Neural progenitor cell (in vitro differentiated cells): ENCODE measurements around the gene HS3ST5. TPM values are rescaled to one million over a fixed set of nuclear protein-coding genes. Genes with fewer than 3 reads are reported as not detected.

Source experiments
- DNase-seq: peaks from one replicate; pipeline ENCODE4 v3.0.0-alpha.2; 2016; ENCODE audit warnings: low spot score
- H2AFZ ChIP-seq: fragments of 200-600 bp; sonication (generic); replicated peaks from 2 replicates; pipeline ENCODE4 v1.6.1; 2016; ENCODE audit warnings: antibody characterized with exemption
- H3F3A ChIP-seq: fragments of 200-600 bp; sonication (generic); 2 replicates; pipeline ENCODE4 v1.6.1; 2016; ENCODE audit warnings: antibody characterized with exemption, low read depth
- H3K27ac ChIP-seq: fragments of 200-600 bp; sonication (generic); 2 replicates; pipeline ENCODE4 v1.5.1; 2016; ENCODE audit warnings: mild to moderate bottlenecking
- H3K27me3 ChIP-seq: fragments of 200-600 bp; sonication (generic); 2 replicates; pipeline ENCODE4 v1.6.1; 2016; ENCODE audit warnings: mild to moderate bottlenecking, moderate library complexity
- H3K36me3 ChIP-seq: fragments of 200-600 bp; sonication (generic); 2 replicates; pipeline ENCODE4 v1.5.1; 2016
- H3K4me1 ChIP-seq: fragments of 200-600 bp; sonication (generic); 2 replicates; pipeline ENCODE4 v1.6.1; 2016; ENCODE audit warnings: mixed run types
- H3K4me2 ChIP-seq: fragments of 200-600 bp; sonication (generic); 2 replicates; pipeline ENCODE4 v1.6.1; 2016
- H3K4me3 ChIP-seq: fragments of 200-600 bp; sonication (generic); 2 replicates; pipeline ENCODE4 v1.5.1; 2016
- H3K79me2 ChIP-seq: fragments of 200-600 bp; sonication (generic); 2 replicates; pipeline ENCODE4 v1.6.1; 2016; ENCODE audit warnings: low read depth
- H3K9ac ChIP-seq: fragments of 200-600 bp; sonication (generic); 2 replicates; pipeline ENCODE4 v1.6.1; 2016
- H3K9me3 ChIP-seq: fragments of 200-600 bp; sonication (generic); 2 replicates; pipeline ENCODE4 v1.5.1; 2016; ENCODE audit warnings: low read depth
- H4K20me1 ChIP-seq: fragments of 200-600 bp; sonication (generic); 2 replicates; pipeline ENCODE4 v1.6.1; 2016; ENCODE audit warnings: low read depth
- H3K27ac Mint-ChIP-seq: 3 replicates; pipeline ENCODE4 v1.8.0; 2021; ENCODE audit warnings: mixed read lengths
- H3K27me3 Mint-ChIP-seq: 2 replicates; pipeline ENCODE4 v1.8.0; 2022; ENCODE audit warnings: low read depth, mild to moderate bottlenecking, inconsistent platforms, moderate library complexity, mixed read lengths; ENCODE audit not compliant: insufficient read depth
- H3K36me3 Mint-ChIP-seq: 3 replicates; pipeline ENCODE4 v1.8.0; 2021; ENCODE audit warnings: mixed read lengths
- H3K4me1 Mint-ChIP-seq: 3 replicates; pipeline ENCODE4 v1.8.0; 2021; ENCODE audit warnings: mixed read lengths
- H3K4me3 Mint-ChIP-seq: 3 replicates; pipeline ENCODE4 v1.8.0; 2021; ENCODE audit warnings: mild to moderate bottlenecking, moderate library complexity, mixed read lengths
- H3K9me3 Mint-ChIP-seq: 3 replicates; pipeline ENCODE4 v1.8.0; 2020; ENCODE audit warnings: mixed read lengths
- CTCF ChIP-seq: fragments of 200-600 bp; sonication (generic); IDR thresholded peaks from 2 replicates; pipeline ENCODE4 v1.5.1; 2017; ENCODE audit warnings: antibody characterized with exemption, mild to moderate bottlenecking
- EZH2 ChIP-seq: fragments of 200-600 bp; sonication (generic); IDR thresholded peaks from 2 replicates; pipeline ENCODE4 v1.6.1; 2017; ENCODE audit warnings: antibody characterized with exemption, mild to moderate bottlenecking, moderate library complexity
- EZH2phosphoT487 ChIP-seq: fragments of 200-600 bp; sonication (generic); IDR thresholded peaks from 2 replicates; pipeline ENCODE4 v1.6.1; 2017; ENCODE audit warnings: antibody characterized with exemption
- total RNA-seq: library from RNA; depleted of rRNA; stranded (reverse); fragments of >200 nt; gene quantifications from 2 replicates; pipeline ENCODE4 v1.2.3, GENCODE V29; 2015; ENCODE audit warnings: low replicate concordance

Gene HS3ST5
- total RNA-seq, 1 donor from 2014 or later = 0.34 TPM

GRCh38 chr6:114010540-114010939 lies 332.3 kb downstream of the HS3ST5 start:
- H3K36me3 Mint-ChIP-seq = no peaks in the 10 kb centered on the region
- no peaks in the 10 kb centered on the region for H3K79me2 ChIP-seq
- no peak overlapping the region for H3K4me2 ChIP-seq
- peaks cover 5% of the 10 kb centered on the region for H3K4me1 Mint-ChIP-seq
- H3K4me3 Mint-ChIP-seq = no peak overlapping the region
- no peaks in the 10 kb centered on the region for H4K20me1 ChIP-seq
- H3K9me3 Mint-ChIP-seq = no peaks in the 10 kb centered on the region
- H3K9me3 ChIP-seq = no peaks in the 10 kb centered on the region
- H3F3A ChIP-seq = no peaks in the 10 kb centered on the region
- H3K36me3 ChIP-seq = no peaks in the 10 kb centered on the region
- no peak overlapping the region for H2AFZ ChIP-seq
- H3K27me3 ChIP-seq = no peaks in the 10 kb centered on the region
- no peak overlapping the region for H3K9ac ChIP-seq
- H3K27ac Mint-ChIP-seq = no peak overlapping the region
- no peaks in the 10 kb centered on the region for H3K4me1 ChIP-seq
- H3K4me3 ChIP-seq = no peak overlapping the region
- TF ChIP-seq CTCF (no peak), EZH2phosphoT487 (no peak), EZH2 (no peak)
- no peaks in the 10 kb centered on the region for H3K27me3 Mint-ChIP-seq
- DNase-seq = no peak
- no peak overlapping the region for H3K27ac ChIP-seq

DNA sequence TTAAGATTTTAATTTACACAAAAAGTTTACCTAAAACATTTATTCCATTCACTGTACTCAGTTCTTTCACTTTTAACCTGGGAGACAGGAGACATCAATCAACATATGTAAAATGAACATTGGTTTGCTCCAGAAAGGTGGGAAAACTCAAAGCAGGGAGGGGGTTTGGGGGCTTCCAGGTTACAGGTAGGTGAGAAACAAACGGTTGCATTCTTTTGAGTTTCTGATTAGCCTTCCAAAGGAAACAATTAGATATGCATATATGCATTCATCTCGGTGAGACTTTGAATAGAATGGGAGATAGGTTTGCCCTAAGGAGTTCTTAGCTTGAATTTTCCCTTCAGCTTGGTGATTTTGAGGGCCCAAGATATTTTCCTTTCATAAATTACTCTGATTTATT lies 333.6 kb downstream of the HS3ST5 start:
- Histone ChIP-seq H3K79me2 (no peaks in the 10 kb centered on the region), H3F3A (no peaks in the 10 kb centered on the region), H3K4me2 (no peak overlapping the region), H3K9ac (no peak overlapping the region), H3K36me3 (no peaks in the 10 kb centered on the region), H3K27ac (no peak overlapping the region), H2AFZ (no peak overlapping the region), H3K4me3 (no peak overlapping the region), H4K20me1 (no peaks in the 10 kb centered on the region), H3K9me3 (no peaks in the 10 kb centered on the region), H3K4me1 (no peaks in the 10 kb centered on the region), H3K27me3 (no peaks in the 10 kb centered on the region)
- no peaks in the 10 kb centered on the region for H3K36me3 Mint-ChIP-seq
- peaks cover 5% of the 10 kb centered on the region for H3K4me1 Mint-ChIP-seq
- no peaks in the 10 kb centered on the region for H3K9me3 Mint-ChIP-seq
- DNase-seq = no peak
- no peak overlapping the region for H3K27ac Mint-ChIP-seq
- H3K4me3 Mint-ChIP-seq = no peak overlapping the region
- no peak for TF ChIP-seq CTCF
- no peak for TF ChIP-seq EZH2
- no peak for TF ChIP-seq EZH2phosphoT487
- H3K27me3 Mint-ChIP-seq = no peaks in the 10 kb centered on the region

DNA sequence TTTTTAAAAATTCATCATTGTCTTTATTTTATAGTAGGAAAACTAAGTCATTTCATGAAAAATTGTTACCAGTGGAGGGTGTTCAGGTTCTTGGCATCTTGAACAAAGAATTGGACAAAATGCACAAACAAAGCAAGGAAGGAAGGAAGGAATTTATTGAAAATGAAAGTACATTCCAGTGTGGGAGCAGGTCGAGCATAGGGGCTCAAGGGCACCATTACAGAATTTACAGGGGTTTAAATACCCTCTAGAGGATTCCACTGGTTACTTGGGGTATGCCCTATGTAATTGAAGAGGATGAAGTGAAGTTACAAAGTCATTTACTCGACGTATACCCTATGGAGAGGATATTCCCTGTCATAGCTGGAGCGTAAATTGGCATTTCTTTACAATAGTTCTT lies 334.5 kb downstream of the HS3ST5 start:
- H3K9me3 ChIP-seq = no peaks in the 10 kb centered on the region
- TF ChIP-seq EZH2phosphoT487 (no peak), EZH2 (no peak), CTCF (no peak)
- H3K4me3 ChIP-seq = no peak overlapping the region
- Mint-ChIP-seq H3K27ac (no peak overlapping the region), H3K9me3 (no peaks in the 10 kb centered on the region), H3K27me3 (no peaks in the 10 kb centered on the region), H3K4me1 (peaks cover 5% of the 10 kb centered on the region), H3K36me3 (no peaks in the 10 kb centered on the region), H3K4me3 (no peak overlapping the region)
- H3K36me3 ChIP-seq = no peaks in the 10 kb centered on the region
- H2AFZ ChIP-seq = no peak overlapping the region
- no peaks in the 10 kb centered on the region for H3K4me1 ChIP-seq
- no peaks in the 10 kb centered on the region for H3K27me3 ChIP-seq
- DNase-seq = no peak
- H3K79me2 ChIP-seq = no peaks in the 10 kb centered on the region
- no peak overlapping the region for H3K9ac ChIP-seq
- no peaks in the 10 kb centered on the region for H4K20me1 ChIP-seq
- no peaks in the 10 kb centered on the region for H3F3A ChIP-seq
- no peak overlapping the region for H3K4me2 ChIP-seq
- H3K27ac ChIP-seq = no peak overlapping the region

- no peak for DNase-seq
- Histone ChIP-seq H3K79me2 (no peaks in the 10 kb centered on the region), H3K4me3 (no peak overlapping the region), H3K4me1 (no peaks in the 10 kb centered on the region), H3K36me3 (no peaks in the 10 kb centered on the region), H4K20me1 (no peaks in the 10 kb centered on the region), H3K27me3 (no peaks in the 10 kb centered on the region), H3F3A (no peaks in the 10 kb centered on the region), H2AFZ (no peak overlapping the region), H3K9me3 (no peaks in the 10 kb centered on the region), H3K9ac (no peak overlapping the region), H3K4me2 (no peak overlapping the region), H3K27ac (no peak overlapping the region)
- Mint-ChIP-seq H3K4me3 (no peak overlapping the region), H3K27me3 (no peaks in the 10 kb centered on the region), H3K9me3 (no peaks in the 10 kb centered on the region), H3K4me1 (peaks cover 5% of the 10 kb centered on the region), H3K27ac (no peak overlapping the region), H3K36me3 (no peaks in the 10 kb centered on the region)
- no peak for TF ChIP-seq EZH2
- TF ChIP-seq CTCF = no peak
- TF ChIP-seq EZH2phosphoT487 = no peak
These were observed 335.3 kb downstream of the HS3ST5 start for GRCh38 chr6:114007516-114007915.
